HepG2 (cell line): ENCODE results near the gene DLG3.

ENCODE experiments used
- PRPF4 ChIP-seq: fragments of 200-400 bp; formaldehyde crosslinking; IDR thresholded peaks from 2 replicates; pipeline ENCODE4 v1.6.1; 2016; ENCODE audit warnings: low read length, low read depth; ENCODE audit not compliant: poor library complexity, severe bottlenecking
- SRSF9 ChIP-seq: fragments of 200-400 bp; formaldehyde crosslinking; IDR thresholded peaks from 2 replicates; pipeline ENCODE4 v1.6.1; 2018; ENCODE audit warnings: borderline replicate concordance, mild to moderate bottlenecking, low read depth, low read length; ENCODE audit not compliant: insufficient read depth, poor library complexity, severe bottlenecking
- U2AF2 ChIP-seq: fragments of 200-400 bp; formaldehyde crosslinking; IDR thresholded peaks from 2 replicates; pipeline ENCODE4 v1.6.1; 2017; ENCODE audit warnings: low read depth, mild to moderate bottlenecking, low read length
- ZFP36L2 ChIP-seq: sonication (generic); formaldehyde crosslinking; IDR thresholded peaks from 2 replicates; pipeline ENCODE4 v1.4.0; 2020; ENCODE audit warnings: missing genetic modification reagents
- ZKSCAN8 ChIP-seq: IDR thresholded peaks from 2 replicates; pipeline ENCODE4 v1.6.1; 2016; ENCODE audit warnings: borderline replicate concordance, missing genetic modification reagents, missing compliant biosample characterization
- ZNF296 ChIP-seq: sonication (generic); formaldehyde crosslinking; conservative IDR thresholded peaks from 2 replicates; pipeline ENCODE4 v1.5.0; 2020; ENCODE audit warnings: mild to moderate bottlenecking, missing genetic modification reagents
- ZNF766 ChIP-seq: sonication (generic); formaldehyde crosslinking; IDR thresholded peaks from 2 replicates; pipeline ENCODE4 v1.5.0; 2020; ENCODE audit warnings: missing genetic modification reagents, borderline replicate concordance
- TF ChIP-seq, protein P1 (sequence below), 2 experiments: IDR thresholded peaks; 2 replicates each; pipeline ENCODE4 v1.6.1; 2011 to 2012; ENCODE audit warnings: low read length in 2 of 2, borderline replicate concordance in 1 of 2, low read depth in 1 of 2, mild to moderate bottlenecking in 1 of 2, moderate library complexity in 1 of 2
- TF ChIP-seq, protein P2 (sequence below): sonication (generic); formaldehyde crosslinking; IDR thresholded peaks from 2 replicates; pipeline ENCODE4 v1.4.0; 2020; ENCODE audit warnings: missing genetic modification reagents
- TF ChIP-seq, protein P3 (sequence below): sonication (generic); formaldehyde crosslinking; IDR thresholded peaks from 2 replicates; pipeline ENCODE4 v1.8.1; 2022; ENCODE audit warnings: mild to moderate bottlenecking, missing genetic modification reagents
- TF ChIP-seq, protein P4 (sequence below): sonication (generic); formaldehyde crosslinking; IDR thresholded peaks from 2 replicates; pipeline ENCODE4 v1.9.0; 2022; ENCODE audit warnings: low read depth, missing genetic modification reagents
- TF ChIP-seq, protein P5 (sequence below): sonication (generic); formaldehyde crosslinking; IDR thresholded peaks from 2 replicates; pipeline ENCODE4 v1.8.0; 2022; ENCODE audit warnings: mild to moderate bottlenecking, missing genetic modification reagents

DNA sequence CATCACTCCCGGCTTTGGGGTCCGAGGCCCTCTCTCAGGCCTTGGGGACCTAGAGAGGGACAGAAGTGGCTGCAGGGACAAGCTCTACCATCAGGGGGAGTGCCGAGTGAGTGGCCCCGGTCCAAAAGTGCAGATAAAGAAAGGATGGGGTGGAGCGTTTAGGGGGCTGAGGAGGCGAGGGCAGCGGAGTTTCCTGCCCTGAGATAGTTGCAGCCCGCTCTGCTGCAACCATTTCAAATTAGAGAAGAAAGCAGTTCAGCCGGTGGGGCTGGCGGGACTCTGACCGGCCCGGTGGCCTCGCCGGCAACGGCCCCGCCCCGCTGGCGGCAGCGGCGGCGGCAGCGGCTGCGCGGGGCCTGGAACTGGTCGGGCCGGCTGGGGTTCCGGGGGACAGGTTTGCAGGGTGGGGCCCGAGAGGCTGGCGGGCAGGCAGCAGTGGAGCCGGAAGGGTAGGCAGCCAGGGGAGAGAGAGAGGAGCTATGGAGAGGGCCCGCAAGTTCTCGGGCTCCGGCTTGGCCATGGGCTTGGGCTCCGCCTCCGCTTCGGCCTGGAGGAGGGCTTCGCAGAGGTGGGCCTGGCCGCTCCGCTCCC lies 7.6 kb downstream of the DLG3 start:
- TF ChIP-seq PRPF4 (no peak), U2AF2 (no peak), ZKSCAN8 (CRISPR knock-in tag) (no peak), ZNF766 (no peak), SRSF9 (no peak), ZFP36L2 (no peak), ZNF296 (CRISPR knock-in tag) (no peak)
- TF ChIP-seq, protein P1, sequence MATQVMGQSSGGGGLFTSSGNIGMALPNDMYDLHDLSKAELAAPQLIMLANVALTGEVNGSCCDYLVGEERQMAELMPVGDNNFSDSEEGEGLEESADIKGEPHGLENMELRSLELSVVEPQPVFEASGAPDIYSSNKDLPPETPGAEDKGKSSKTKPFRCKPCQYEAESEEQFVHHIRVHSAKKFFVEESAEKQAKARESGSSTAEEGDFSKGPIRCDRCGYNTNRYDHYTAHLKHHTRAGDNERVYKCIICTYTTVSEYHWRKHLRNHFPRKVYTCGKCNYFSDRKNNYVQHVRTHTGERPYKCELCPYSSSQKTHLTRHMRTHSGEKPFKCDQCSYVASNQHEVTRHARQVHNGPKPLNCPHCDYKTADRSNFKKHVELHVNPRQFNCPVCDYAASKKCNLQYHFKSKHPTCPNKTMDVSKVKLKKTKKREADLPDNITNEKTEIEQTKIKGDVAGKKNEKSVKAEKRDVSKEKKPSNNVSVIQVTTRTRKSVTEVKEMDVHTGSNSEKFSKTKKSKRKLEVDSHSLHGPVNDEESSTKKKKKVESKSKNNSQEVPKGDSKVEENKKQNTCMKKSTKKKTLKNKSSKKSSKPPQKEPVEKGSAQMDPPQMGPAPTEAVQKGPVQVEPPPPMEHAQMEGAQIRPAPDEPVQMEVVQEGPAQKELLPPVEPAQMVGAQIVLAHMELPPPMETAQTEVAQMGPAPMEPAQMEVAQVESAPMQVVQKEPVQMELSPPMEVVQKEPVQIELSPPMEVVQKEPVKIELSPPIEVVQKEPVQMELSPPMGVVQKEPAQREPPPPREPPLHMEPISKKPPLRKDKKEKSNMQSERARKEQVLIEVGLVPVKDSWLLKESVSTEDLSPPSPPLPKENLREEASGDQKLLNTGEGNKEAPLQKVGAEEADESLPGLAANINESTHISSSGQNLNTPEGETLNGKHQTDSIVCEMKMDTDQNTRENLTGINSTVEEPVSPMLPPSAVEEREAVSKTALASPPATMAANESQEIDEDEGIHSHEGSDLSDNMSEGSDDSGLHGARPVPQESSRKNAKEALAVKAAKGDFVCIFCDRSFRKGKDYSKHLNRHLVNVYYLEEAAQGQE (IDR thresholded peaks at IDR 0.05; ENCODE audit: borderline replicate concordance in 1 of 2, low read depth in 1 of 2, low read length in 2 of 2) = no peak
- TF ChIP-seq, protein P2, sequence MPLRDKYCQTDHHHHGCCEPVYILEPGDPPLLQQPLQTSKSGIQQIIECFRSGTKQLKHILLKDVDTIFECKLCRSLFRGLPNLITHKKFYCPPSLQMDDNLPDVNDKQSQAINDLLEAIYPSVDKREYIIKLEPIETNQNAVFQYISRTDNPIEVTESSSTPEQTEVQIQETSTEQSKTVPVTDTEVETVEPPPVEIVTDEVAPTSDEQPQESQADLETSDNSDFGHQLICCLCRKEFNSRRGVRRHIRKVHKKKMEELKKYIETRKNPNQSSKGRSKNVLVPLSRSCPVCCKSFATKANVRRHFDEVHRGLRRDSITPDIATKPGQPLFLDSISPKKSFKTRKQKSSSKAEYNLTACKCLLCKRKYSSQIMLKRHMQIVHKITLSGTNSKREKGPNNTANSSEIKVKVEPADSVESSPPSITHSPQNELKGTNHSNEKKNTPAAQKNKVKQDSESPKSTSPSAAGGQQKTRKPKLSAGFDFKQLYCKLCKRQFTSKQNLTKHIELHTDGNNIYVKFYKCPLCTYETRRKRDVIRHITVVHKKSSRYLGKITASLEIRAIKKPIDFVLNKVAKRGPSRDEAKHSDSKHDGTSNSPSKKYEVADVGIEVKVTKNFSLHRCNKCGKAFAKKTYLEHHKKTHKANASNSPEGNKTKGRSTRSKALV (CRISPR knock-in tag) = no peak
- TF ChIP-seq, protein P3, sequence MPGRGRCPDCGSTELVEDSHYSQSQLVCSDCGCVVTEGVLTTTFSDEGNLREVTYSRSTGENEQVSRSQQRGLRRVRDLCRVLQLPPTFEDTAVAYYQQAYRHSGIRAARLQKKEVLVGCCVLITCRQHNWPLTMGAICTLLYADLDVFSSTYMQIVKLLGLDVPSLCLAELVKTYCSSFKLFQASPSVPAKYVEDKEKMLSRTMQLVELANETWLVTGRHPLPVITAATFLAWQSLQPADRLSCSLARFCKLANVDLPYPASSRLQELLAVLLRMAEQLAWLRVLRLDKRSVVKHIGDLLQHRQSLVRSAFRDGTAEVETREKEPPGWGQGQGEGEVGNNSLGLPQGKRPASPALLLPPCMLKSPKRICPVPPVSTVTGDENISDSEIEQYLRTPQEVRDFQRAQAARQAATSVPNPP = no peak
- TF ChIP-seq, protein P4, sequence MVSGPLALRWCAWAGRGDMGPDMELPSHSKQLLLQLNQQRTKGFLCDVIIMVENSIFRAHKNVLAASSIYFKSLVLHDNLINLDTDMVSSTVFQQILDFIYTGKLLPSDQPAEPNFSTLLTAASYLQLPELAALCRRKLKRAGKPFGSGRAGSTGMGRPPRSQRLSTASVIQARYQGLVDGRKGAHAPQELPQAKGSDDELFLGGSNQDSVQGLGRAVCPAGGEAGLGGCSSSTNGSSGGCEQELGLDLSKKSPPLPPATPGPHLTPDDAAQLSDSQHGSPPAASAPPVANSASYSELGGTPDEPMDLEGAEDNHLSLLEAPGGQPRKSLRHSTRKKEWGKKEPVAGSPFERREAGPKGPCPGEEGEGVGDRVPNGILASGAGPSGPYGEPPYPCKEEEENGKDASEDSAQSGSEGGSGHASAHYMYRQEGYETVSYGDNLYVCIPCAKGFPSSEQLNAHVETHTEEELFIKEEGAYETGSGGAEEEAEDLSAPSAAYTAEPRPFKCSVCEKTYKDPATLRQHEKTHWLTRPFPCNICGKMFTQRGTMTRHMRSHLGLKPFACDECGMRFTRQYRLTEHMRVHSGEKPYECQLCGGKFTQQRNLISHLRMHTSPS = no peak
- TF ChIP-seq, protein P5, sequence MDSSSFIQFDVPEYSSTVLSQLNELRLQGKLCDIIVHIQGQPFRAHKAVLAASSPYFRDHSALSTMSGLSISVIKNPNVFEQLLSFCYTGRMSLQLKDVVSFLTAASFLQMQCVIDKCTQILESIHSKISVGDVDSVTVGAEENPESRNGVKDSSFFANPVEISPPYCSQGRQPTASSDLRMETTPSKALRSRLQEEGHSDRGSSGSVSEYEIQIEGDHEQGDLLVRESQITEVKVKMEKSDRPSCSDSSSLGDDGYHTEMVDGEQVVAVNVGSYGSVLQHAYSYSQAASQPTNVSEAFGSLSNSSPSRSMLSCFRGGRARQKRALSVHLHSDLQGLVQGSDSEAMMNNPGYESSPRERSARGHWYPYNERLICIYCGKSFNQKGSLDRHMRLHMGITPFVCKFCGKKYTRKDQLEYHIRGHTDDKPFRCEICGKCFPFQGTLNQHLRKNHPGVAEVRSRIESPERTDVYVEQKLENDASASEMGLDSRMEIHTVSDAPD (CRISPR knock-in tag) = no peak
